ENCODE results near the gene TRAP1.

TRAP1 gene

GRCh38 chr16:3756113-3756512 lies 38.8 kb upstream of the TRAP1 start:
- DNase-seq (ENCODE audit: low read depth, low spot score) = no peak
- H3K27me3 ChIP-seq (ENCODE audit: insufficient read depth, insufficient read length) = no peaks in the 10 kb centered on the region
- TF ChIP-seq YY1 (IDR thresholded peaks at IDR 0.05; ENCODE audit: insufficient read depth, insufficient read length) = no peak
- no peak for TF ChIP-seq SUZ12 (IDR thresholded peaks at IDR 0.05; ENCODE audit: extremely low read depth, insufficient read depth, insufficient read length)
- peaks cover 72% of the 10 kb centered on the region for H3K36me3 ChIP-seq (ENCODE audit: insufficient read depth, insufficient read length, low read length)
- no peaks in the 10 kb centered on the region for H3K9me3 ChIP-seq (ENCODE audit: insufficient read depth, low read length)
- no peak overlapping the region for H3K9ac ChIP-seq (ENCODE audit: insufficient read length, low read depth)
- H3K4me1 ChIP-seq (ENCODE audit: insufficient read depth, insufficient read length) = no peaks in the 10 kb centered on the region
- no peak overlapping the region for H3K4me3 ChIP-seq (ENCODE audit: insufficient read length, low read depth)

- no peak for DNase-seq (ENCODE audit: low read depth, low spot score)
- no peaks in the 10 kb centered on the region for H3K9me3 ChIP-seq (ENCODE audit: insufficient read depth, low read length)
Measured at GRCh38 chr16:3755249-3755648, 37.9 kb upstream of the TRAP1 start.

GRCh38 chr16:3754772-3755171 lies 37.4 kb upstream of the TRAP1 start:
- Histone ChIP-seq H3K36me3 (ENCODE audit: insufficient read depth, insufficient read length, low read length) (peaks cover 79% of the 10 kb centered on the region), H3K4me3 (ENCODE audit: insufficient read length, low read depth) (no peak overlapping the region), H3K4me1 (ENCODE audit: insufficient read depth, insufficient read length) (no peaks in the 10 kb centered on the region)

More at GRCh38 chr16:3755249-3755648, 37.9 kb upstream of the TRAP1 start:
- no peak overlapping the region for H3K9ac ChIP-seq (ENCODE audit: insufficient read length, low read depth)
- H3K4me3 ChIP-seq (ENCODE audit: insufficient read length, low read depth) = no peak overlapping the region
- peaks cover 77% of the 10 kb centered on the region for H3K36me3 ChIP-seq (ENCODE audit: insufficient read depth, insufficient read length, low read length)
- no peaks in the 10 kb centered on the region for H3K27me3 ChIP-seq (ENCODE audit: insufficient read depth, insufficient read length)
- TF ChIP-seq ZNF274 (IDR thresholded peaks at IDR 0.05; ENCODE audit: low read depth, low read length) = no peak
- H3K4me1 ChIP-seq (ENCODE audit: insufficient read depth, insufficient read length) = no peaks in the 10 kb centered on the region

GRCh38 chr16:3754081-3754703 lies 36.9 kb upstream of the TRAP1 start:
- no peak for DNase-seq (ENCODE audit: low read depth, low spot score)
- no peak overlapping the region for H3K9ac ChIP-seq (ENCODE audit: insufficient read length, low read depth)
- H3K9me3 ChIP-seq (ENCODE audit: insufficient read depth, low read length) = no peaks in the 10 kb centered on the region
- no peaks in the 10 kb centered on the region for H3K27me3 ChIP-seq (ENCODE audit: insufficient read depth, insufficient read length)
- H3K4me3 ChIP-seq (ENCODE audit: insufficient read length, low read depth) = no peak overlapping the region
- peaks cover 77% of the 10 kb centered on the region for H3K36me3 ChIP-seq (ENCODE audit: insufficient read depth, insufficient read length, low read length)
- H3K4me1 ChIP-seq (ENCODE audit: insufficient read depth, insufficient read length) = no peaks in the 10 kb centered on the region
- TF ChIP-seq YY1 (IDR thresholded peaks at IDR 0.05; ENCODE audit: insufficient read depth, insufficient read length) = no peak
- no peak for TF ChIP-seq ZNF274 (IDR thresholded peaks at IDR 0.05; ENCODE audit: low read depth, low read length)
- no peak for TF ChIP-seq SUZ12 (IDR thresholded peaks at IDR 0.05; ENCODE audit: extremely low read depth, insufficient read depth, insufficient read length)

More at GRCh38 chr16:3754772-3755171, 37.4 kb upstream of the TRAP1 start:
- DNase-seq (ENCODE audit: low read depth, low spot score) = no peak
- H3K9ac ChIP-seq (ENCODE audit: insufficient read length, low read depth) = no peak overlapping the region
- no peaks in the 10 kb centered on the region for H3K27me3 ChIP-seq (ENCODE audit: insufficient read depth, insufficient read length)
- no peaks in the 10 kb centered on the region for H3K9me3 ChIP-seq (ENCODE audit: insufficient read depth, low read length)
- TF ChIP-seq YY1 (IDR thresholded peaks at IDR 0.05; ENCODE audit: insufficient read depth, insufficient read length) (no peak), SUZ12 (IDR thresholded peaks at IDR 0.05; ENCODE audit: extremely low read depth, insufficient read depth, insufficient read length) (no peak), ZNF274 (IDR thresholded peaks at IDR 0.05; ENCODE audit: low read depth, low read length) (no peak)

GRCh38 chr16:3752984-3753383 lies 35.7 kb upstream of the TRAP1 start:
- Histone ChIP-seq H3K9ac (ENCODE audit: insufficient read length, low read depth) (no peak overlapping the region), H3K36me3 (ENCODE audit: insufficient read depth, insufficient read length, low read length) (peaks cover 71% of the 10 kb centered on the region), H3K9me3 (ENCODE audit: insufficient read depth, low read length) (no peaks in the 10 kb centered on the region), H3K27me3 (ENCODE audit: insufficient read depth, insufficient read length) (no peaks in the 10 kb centered on the region), H3K4me1 (ENCODE audit: insufficient read depth, insufficient read length) (no peaks in the 10 kb centered on the region), H3K4me3 (ENCODE audit: insufficient read length, low read depth) (no peak overlapping the region)
- DNase-seq (ENCODE audit: low read depth, low spot score) = no peak
- TF ChIP-seq SUZ12 (IDR thresholded peaks at IDR 0.05; ENCODE audit: extremely low read depth, insufficient read depth, insufficient read length) = no peak

GRCh38 chr16:3751878-3752277 lies 34.6 kb upstream of the TRAP1 start:
- TF ChIP-seq ZNF274 (IDR thresholded peaks at IDR 0.05; ENCODE audit: low read depth, low read length) (no peak), SUZ12 (IDR thresholded peaks at IDR 0.05; ENCODE audit: extremely low read depth, insufficient read depth, insufficient read length) (no peak), YY1 (IDR thresholded peaks at IDR 0.05; ENCODE audit: insufficient read depth, insufficient read length) (no peak)
- peaks cover 66% of the 10 kb centered on the region for H3K36me3 ChIP-seq (ENCODE audit: insufficient read depth, insufficient read length, low read length)
- no peak overlapping the region for H3K9ac ChIP-seq (ENCODE audit: insufficient read length, low read depth)

GRCh38 chr16:3748307-3748706 lies 31.0 kb upstream of the TRAP1 start:
- no peak for DNase-seq (ENCODE audit: low read depth, low spot score)
- no peak for TF ChIP-seq ZNF274 (IDR thresholded peaks at IDR 0.05; ENCODE audit: low read depth, low read length)
- no peak for TF ChIP-seq SUZ12 (IDR thresholded peaks at IDR 0.05; ENCODE audit: extremely low read depth, insufficient read depth, insufficient read length)
- no peak for TF ChIP-seq YY1 (IDR thresholded peaks at IDR 0.05; ENCODE audit: insufficient read depth, insufficient read length)
- peaks cover 60% of the 10 kb centered on the region for H3K36me3 ChIP-seq (ENCODE audit: insufficient read depth, insufficient read length, low read length)
- peaks cover 3% of the 10 kb centered on the region for H3K4me1 ChIP-seq (ENCODE audit: insufficient read depth, insufficient read length)
- no peaks in the 10 kb centered on the region for H3K27me3 ChIP-seq (ENCODE audit: insufficient read depth, insufficient read length)
- no peak overlapping the region for H3K4me3 ChIP-seq (ENCODE audit: insufficient read length, low read depth)
- no peak overlapping the region for H3K9ac ChIP-seq (ENCODE audit: insufficient read length, low read depth)
- H3K9me3 ChIP-seq (ENCODE audit: insufficient read depth, low read length) = no peaks in the 10 kb centered on the region

More at GRCh38 chr16:3751878-3752277, 34.6 kb upstream of the TRAP1 start:
- no peaks in the 10 kb centered on the region for H3K27me3 ChIP-seq (ENCODE audit: insufficient read depth, insufficient read length)
- DNase-seq (ENCODE audit: low read depth, low spot score) = no peak
- H3K9me3 ChIP-seq (ENCODE audit: insufficient read depth, low read length) = no peaks in the 10 kb centered on the region
- no peak overlapping the region for H3K4me3 ChIP-seq (ENCODE audit: insufficient read length, low read depth)
- no peaks in the 10 kb centered on the region for H3K4me1 ChIP-seq (ENCODE audit: insufficient read depth, insufficient read length)
